Stomach (tissue), 4 donors: ENCODE data around the gene FARS2.

ENCODE experiments used
- CTCF ChIP-seq, 7 experiments: fragments of 450-650 bp in 4 of 7; fragments of 200-600 bp in 3 of 7; sonication (generic) in 3 of 7; IDR thresholded peaks; one replicate each; pipeline ENCODE4 v1.5.1; 2016 to 2019; ENCODE audit warnings: antibody characterized with exemption in 7 of 7, control low read depth in 2 of 7, mild to moderate bottlenecking in 1 of 7
- EP300 ChIP-seq: sonication (generic); formaldehyde crosslinking; IDR thresholded peaks from one replicate; pipeline ENCODE4 v1.6.1; 2017; ENCODE audit warnings: antibody characterized with exemption
- POLR2A ChIP-seq, 4 donors: fragments of 450-650 bp; IDR thresholded peaks; one replicate each; pipeline ENCODE4 v1.6.1; 2016; ENCODE audit warnings: antibody characterized with exemption in 4 of 4, control low read depth in 2 of 4, mild to moderate bottlenecking in 1 of 4, moderate library complexity in 1 of 4
- POLR2AphosphoS5 ChIP-seq, 3 donors: sonication (generic); formaldehyde crosslinking; IDR thresholded peaks; one replicate each; pipeline ENCODE4 v1.6.1; 2016; ENCODE audit warnings: antibody characterized with exemption in 3 of 3

GRCh38 chr6:5290097-5290496 lies 28.8 kb downstream of the FARS2 start:
- TF ChIP-seq CTCF (IDR thresholded peaks at IDR 0.05) (no peak), EP300 (no peak), POLR2AphosphoS5 (IDR thresholded peaks at IDR 0.05) (no peak), POLR2A (IDR thresholded peaks at IDR 0.05) (no peak)
